Stimulated activated CD4-positive, alpha-beta T cell treated with anti-CD3 and anti-CD28 coated beads, TNF-alpha, amount 100 ng/mL, for 48 hours (primary cell): ENCODE data around the gene TXNRD1.
"Not testable (repeated sequence)": the region's sequence is repeated elsewhere in the genome, so short reads cannot be mapped to it uniquely, and the experiment has no call there.

ENCODE experiments used
- DNase-seq, 3 donors: peaks; one replicate each; pipeline ENCODE4 v3.0.0-alpha.2; 2020; ENCODE audit warnings: low read depth in 3 of 3

TXNRD1 gene

DNA sequence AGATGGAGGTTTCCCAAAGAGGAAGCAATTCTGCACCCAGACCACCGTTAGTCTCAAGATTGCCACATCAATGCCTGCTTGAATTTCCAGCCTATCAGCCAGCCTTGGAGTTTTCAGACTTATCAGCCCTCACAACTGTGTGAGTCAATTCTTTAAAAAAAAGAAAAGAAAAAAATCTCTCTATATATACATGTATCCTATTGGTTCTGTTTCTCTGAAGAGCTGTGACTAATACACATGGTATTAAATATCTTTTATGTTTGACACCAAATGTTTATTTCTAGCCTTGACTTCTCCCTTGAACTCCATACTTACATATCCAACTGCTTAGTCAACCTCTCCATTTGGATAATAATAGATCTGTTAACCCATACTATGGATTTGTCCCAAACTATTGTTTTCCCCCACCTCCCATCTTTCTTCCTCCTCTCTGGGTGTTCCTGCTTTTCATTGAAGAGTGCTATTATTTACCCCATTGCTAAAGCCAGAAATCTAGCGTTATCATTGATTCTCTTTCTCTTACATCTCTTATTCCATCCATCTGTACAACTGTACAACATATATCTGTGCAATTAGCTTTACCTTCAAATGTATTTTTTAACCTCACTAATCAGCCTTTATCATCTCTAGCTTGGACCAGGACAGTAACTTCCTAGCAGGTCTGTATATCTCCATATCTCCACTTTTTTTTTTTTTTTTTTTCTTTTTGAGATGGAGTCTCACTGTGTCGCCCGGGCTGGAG, 65.3 kb downstream of the TXNRD1 start:
- no peak for DNase-seq

DNA sequence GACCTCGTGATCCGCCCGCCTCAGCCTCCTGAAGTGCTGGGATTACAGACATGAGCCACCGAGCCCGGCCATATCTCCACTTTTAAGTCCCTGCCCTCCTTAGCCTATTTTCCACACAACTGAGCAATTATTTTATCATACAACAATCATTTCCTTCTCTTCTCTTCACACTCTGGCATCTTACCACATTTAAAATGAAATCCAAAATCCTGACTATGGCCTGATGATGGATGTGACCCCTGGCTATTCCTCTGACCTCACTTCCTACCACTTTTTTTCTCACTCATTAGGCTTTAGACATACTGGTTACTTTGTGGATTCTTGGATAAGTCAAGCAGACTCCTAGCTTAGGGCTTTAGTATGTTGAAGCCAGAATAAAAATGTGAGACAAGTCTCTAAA, 66.1 kb downstream of the TXNRD1 start:
- DNase-seq = no peak

DNA sequence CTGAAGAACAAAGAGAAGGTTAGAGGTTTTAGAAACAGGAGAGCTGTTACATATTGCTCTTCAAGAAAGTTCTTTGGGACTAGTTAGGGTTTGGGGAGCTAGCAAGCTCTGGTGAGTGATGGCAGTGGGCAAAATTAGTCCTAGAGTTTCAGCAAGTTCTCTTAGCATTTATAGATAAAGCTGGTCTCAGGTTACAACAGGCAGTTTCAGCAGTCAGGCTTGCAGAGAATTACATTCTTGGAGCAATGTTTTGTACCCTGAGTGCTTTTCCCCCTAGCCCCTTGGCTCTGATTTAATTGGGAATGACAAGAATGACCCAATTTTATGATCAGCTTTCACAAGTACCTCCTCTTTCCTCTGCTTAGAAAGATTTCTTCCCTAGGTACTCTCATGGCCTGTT, 66.5 kb downstream of the TXNRD1 start:
- DNase-seq = no peak

GRCh38 chr12:104285740-104286515, 70.3 kb downstream of the TXNRD1 start:
- no peak for DNase-seq

- DNase-seq = peak; percentile 71 to 87 (median 79)
These were observed 71.2 kb downstream of the TXNRD1 start for GRCh38 chr12:104286516-104287482.

DNA sequence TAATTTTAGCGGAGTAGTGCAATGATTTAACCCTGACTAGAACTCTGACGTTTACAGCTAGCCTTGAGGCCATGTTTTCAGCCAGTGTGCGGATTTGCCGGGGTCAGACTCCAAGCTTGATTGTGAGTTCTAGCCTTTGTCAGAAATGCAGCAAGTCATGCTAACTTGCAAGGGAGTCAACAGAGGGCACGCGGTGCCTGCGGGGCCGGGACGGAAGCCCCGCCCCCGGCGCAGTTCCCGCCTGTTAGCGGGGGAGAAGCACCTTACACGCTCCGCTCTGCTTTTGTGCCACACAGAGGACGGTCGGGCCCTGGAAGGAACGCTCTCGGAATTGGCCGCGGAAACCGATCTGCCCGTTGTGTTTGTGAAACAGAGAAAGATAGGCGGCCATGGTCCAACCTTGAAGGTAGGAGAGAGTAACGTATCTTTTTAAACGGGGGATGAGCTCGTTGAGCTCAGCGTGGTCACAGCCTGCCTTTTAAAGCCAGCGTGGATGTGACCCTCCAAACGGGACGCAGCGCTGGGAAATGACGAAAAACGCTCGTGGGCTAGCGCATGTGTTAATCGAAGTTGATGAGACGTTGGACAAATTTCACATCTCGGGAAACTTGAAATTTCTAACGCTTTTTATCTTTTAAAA, 73.2 kb downstream of the TXNRD1 start:
- DNase-seq = peak; percentile 76 to 81 (median 81)

- DNase-seq = no peak
These were observed 74.7 kb downstream of the TXNRD1 start for GRCh38 chr12:104290320-104290719.

DNA sequence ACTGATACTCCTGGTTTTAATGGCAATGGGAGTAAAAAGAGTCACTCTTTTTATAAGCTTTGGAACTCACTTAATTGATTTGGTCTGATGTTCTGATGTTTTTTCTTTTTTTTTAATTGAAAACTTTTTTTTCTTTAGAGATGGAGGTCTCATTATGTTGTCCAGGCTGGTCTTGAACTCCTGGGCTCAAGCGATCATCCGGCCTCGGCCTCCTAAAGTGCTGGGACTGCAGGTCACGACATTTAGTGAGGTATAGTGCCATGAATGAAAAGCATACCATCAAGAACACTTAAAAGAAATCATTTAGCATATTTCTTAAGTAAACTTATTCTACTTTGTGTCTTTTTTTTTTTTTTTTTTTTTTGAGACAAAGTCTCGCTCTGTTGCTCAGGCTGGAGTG, 75.3 kb downstream of the TXNRD1 start:
- no peak for DNase-seq

- no peak for DNase-seq
These were observed 76.4 kb downstream of the TXNRD1 start for GRCh38 chr12:104291867-104292524.

GRCh38 chr12:104292872-104293794, 77.6 kb downstream of the TXNRD1 start:
- DNase-seq = no peak

DNA sequence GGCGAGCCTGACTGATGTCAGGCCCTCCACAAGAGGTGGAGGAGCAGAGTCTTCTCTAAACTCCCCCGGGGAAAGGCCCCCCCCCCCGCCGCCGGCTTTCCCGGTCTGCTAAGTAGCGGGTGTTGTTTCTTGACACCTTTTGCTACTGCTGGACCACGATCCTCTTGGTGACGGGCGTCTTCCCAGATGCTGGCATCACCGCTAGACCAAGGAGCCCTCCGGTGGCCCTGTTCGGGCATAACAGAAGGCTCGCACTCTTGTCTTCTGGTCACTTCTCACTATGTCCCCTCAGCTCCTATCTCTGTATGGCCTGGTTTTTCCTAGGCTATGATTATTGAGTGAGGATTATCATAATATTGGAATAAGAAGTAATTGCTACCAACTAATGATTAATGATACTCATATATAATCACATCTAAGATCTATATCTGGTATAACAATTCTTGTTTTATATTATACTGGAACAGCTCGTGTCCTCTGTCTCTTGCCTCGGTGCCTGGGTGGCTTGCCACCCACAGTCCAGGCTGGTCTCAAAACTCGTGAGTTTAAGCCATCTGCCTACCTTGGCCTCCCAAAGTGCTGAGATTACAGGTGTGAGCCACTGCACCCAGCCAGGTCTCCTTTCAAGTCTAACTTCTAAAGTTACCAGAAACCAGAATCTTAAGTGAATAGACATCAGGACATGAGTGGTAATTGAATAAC, 78.7 kb downstream of the TXNRD1 start:
- DNase-seq = not testable (repeated sequence)

GRCh38 chr12:104294927-104295668, 79.5 kb downstream of the TXNRD1 start:
- no peak for DNase-seq

- no peak for DNase-seq
These were observed 80.4 kb downstream of the TXNRD1 start for GRCh38 chr12:104295954-104296353.

- no peak for DNase-seq
These were observed 81.1 kb downstream of the TXNRD1 start for GRCh38 chr12:104296718-104297117.

- DNase-seq = no peak
These were observed 82.0 kb downstream of the TXNRD1 start for GRCh38 chr12:104297477-104298113.

GRCh38 chr12:104299842-104300481, 84.4 kb downstream of the TXNRD1 start:
- DNase-seq = no peak

GRCh38 chr12:104303538-104304151, 88.1 kb downstream of the TXNRD1 start, which contains the start of gene EID3:
TSS of gene EID3 (plus strand) at chr12:104303739. CDS start at chr12:104303935, 196 bp downstream.
- peak; percentile 83 to 90 (median 85) for DNase-seq
